Inflammatory macrophage treated with lipopolysaccharide for 1 hour (primary cell): ENCODE results near the gene ZCCHC18.
A peak's percentile ranks its signal among the peaks of the same experiment; 100 is the strongest.

Source experiments
- DNase-seq, 2 donors: peaks; one replicate each; pipeline ENCODE4 v3.0.0-alpha.2; 2020 to 2022

Gene ZCCHC18

DNA sequence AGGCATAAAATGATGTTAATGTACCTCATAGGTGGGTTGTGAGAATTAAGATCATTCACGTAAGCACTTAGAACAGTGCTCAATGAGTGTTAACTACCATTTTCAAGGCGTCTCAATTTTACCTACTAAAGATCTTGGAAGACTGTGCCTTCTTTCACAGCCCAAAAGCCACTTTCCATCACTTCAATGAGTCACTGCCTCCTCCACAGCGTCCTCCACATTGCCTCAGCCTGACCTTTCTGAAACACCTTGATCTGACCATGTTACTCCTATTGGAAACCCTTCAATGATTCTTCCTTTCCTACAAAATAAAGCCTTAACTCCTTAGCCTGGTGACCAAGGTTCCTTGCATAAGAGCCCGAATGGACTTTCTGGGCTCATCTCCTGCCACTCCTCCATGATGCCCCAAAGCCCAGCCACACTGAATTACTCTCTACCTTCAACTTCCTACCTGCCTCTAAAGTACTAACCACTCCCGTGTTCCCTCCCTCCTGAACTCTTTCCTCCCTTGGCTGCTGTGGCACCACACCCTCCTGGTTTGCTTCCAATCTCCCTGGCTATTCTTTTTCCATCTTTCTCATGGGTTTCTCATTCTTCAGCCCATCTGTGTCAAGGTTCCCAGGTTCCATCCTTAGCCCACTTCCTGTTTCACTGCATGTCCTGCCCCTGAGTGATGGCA is 22.4 kb downstream of the ZCCHC18 start:
- DNase-seq: no peak

DNA sequence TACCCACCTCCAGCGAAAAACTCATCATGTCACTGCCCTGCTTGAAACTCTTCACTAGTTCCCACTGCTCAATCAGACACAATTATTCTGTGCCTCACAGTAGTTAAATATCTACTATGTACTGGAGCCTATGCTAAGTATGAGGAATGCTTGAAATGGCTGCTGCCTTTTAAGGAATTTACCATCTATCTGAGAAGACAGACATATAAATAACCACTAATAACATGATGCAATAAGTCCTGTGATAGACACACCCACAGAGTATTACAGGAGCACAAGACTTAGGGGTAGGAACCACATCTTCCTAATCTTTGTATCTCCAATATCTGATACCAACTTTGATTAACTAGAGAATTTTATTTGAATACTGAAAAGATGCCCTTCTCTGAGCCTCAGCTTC is 23.4 kb downstream of the ZCCHC18 start:
- peak in 1 of 2 donors; percentile 2 for DNase-seq

DNA sequence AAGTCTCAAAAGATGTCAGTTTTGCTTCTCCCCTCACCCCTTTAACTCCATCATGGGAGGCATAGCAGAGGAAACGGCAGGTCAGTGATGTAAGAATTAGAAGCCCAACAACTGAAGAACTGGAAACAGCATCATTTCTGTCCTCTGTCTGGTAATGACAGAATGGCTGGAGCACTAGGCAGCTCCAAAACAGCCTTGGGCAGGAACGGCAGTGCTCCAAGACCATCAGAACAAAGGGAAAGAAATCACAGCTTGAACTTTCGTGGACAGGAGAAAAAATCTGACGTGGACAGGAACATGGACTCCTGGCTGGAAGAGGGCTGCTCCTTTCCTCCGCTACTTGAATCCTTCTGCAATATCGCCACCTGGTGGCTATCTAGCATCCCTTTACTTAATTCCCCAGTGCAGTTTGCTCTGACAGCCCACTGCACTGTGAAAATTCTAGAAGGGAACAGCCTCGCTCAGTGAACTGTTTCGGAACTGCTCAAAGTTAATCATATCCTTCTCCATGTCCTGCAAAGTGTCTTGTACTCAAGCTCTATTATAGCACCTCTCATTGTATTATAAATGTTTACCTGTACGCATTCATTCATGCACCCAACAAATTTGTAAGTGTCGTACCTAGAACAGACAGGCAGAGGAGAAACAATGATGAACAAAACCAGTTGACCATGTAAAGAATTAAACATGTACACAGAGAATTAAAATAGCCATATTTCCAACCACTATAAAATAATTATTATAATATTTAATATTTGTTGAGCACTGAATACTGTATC is 24.1 kb downstream of the ZCCHC18 start:
- DNase-seq: peak; percentile 57 to 64

DNA sequence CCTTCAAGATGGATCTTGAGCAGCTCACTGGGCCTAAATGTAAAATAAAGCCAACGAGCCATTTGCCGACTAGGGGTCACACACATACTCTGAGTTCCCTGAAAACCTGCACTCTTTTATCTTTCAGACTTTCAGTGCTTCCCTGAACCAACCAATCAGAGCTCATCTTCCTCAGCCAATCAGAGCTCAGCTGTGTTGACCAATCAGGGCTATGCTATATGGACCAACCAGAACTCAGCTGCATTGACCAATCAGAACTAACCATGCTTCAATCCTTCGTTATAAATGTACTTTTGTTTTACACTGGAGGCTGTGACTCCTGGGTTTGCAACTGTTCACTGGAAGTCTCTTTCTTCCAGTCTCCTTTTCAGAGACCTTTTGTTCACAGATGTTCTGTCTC is 25.2 kb downstream of the ZCCHC18 start:
- no peak for DNase-seq

DNA sequence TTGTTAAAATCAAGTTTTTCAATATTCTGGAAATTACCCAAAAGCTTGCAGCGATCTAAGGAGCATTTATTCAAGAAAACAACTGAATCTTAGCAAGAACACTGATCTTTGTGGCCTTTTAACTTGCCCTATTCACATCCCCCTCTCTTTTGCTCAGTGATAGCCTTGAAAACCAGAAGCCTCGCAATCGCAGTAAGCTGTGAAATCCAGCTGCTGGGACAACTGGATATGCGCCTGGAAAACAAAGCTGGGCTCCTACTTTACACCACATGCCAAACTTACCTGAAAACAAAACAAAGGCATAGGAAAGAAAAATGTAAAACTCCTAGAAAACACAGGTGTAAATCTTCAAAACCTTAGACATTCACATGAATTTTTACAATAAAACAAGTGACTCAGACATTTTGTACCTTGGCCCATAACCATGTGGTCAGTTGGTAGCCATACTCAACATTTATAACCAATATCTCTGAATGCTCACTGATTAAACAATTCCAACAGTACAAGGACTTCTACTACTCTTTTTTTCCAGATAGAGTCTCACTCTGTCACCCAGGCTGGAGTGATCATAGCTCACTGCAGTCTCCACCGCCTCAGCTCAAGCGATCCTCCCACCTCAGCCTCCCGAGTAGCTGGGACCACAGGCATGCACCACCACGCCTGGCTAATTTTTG is 28.9 kb downstream of the ZCCHC18 start:
- DNase-seq: no peak

DNA sequence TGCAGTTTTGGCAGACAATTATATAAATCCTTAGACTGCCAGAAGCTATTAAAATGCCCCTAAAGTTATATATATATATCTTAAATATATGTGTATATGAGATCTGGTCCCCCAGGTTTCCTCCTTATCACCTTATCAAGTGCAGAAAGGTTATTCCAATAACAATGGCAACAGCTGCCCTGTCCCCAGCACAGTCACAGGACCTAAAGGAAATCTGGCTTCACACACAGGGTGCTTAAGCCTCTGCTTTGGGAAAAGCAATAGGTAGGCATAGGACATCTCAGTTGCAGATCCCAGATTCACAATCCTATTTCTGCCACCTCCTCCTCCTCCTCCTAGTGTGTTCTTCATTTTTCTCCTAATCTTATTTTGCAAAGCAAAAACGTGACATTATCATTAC is 38.7 kb downstream of the ZCCHC18 start:
- no peak for DNase-seq

DNA sequence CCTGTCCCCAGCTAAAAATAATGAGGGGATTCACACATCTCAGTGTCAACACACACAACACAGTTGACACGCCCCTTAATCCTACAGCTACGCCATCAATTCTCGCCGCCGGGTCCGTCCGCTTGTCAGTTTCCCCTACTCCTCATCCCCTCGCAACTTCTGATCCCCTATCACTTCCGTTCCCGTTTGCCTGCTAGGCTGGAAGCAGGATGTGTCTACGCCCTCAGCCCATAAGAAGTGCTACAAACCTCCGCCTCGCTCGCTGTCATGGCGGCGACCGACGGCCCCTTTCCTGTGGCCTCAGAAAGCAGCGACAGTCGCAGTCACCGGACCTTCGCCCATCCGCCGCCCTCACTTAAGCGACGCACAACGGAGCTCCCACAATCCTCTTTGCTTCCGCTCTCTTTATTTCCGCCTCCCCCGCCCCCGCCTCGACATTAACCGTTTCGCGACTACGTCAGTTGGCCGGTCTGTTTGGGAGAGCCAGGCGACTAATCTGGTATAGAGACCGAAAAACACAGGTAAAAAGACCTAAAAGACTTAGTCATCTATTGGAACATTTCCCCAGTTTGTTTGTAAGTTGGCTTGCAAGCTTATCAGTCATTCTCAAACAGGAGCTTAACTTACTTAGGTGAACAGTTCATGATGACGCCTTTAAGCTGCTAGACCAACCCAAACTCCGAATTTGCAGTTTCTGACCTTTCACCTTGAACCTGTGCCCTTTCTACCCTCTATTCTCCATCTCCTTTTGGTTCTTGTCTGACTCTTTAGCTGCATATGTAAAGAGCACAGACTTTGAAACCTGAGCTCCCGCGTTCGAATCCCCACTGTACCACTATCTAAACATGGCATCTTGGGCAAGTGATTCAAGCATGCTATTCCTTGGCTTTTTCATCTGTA is 44.6 kb downstream of the ZCCHC18 start, which contains the start of gene SLC25A53:
TSS of gene SLC25A53 (minus strand) at position 380 of the 900 bp plus-strand sequence. CDS start 51,752 bp downstream, outside the sequence.
- DNase-seq: peak; percentile 79 to 81
